Stimulated activated CD4-positive, alpha-beta T cell treated with anti-CD3 and anti-CD28 coated beads, Interleukin-4, amount 100 ng/mL, for 4 hours (primary cell): ENCODE results near the gene HSP90AA1.
A peak's percentile ranks its signal among the peaks of the same experiment; 100 is the strongest.
"Not testable (repeated sequence)": the region's sequence is repeated elsewhere in the genome, so short reads cannot be mapped to it uniquely, and the experiment has no call there.

ENCODE experiments used
- DNase-seq, 2 experiments: peaks; one replicate each; pipeline ENCODE4 v3.0.0-alpha.2; 2020

Gene HSP90AA1

GRCh38 chr14:102086972-102087761, at the start of gene HSP90AA1:
TSS of gene HSP90AA1 (minus strand) at chr14:102087044. CDS start at chr14:102086378, 666 bp downstream.
- DNase-seq: peak; percentile 94 to 99

GRCh38 chr14:102135456-102135855, 48.6 kb upstream of the HSP90AA1 start:
- not testable (repeated sequence) for DNase-seq

- not testable (repeated sequence) for DNase-seq
Observed at GRCh38 chr14:102134719-102135118, 47.9 kb upstream of the HSP90AA1 start.

GRCh38 chr14:102134021-102134420, 47.2 kb upstream of the HSP90AA1 start:
- DNase-seq: not testable (repeated sequence)

GRCh38 chr14:102131741-102132140, 44.9 kb upstream of the HSP90AA1 start:
- no peak for DNase-seq

GRCh38 chr14:102126807-102127455, 40.1 kb upstream of the HSP90AA1 start:
- DNase-seq: no peak

- DNase-seq: no peak
Observed at GRCh38 chr14:102125546-102125945, 38.7 kb upstream of the HSP90AA1 start.

GRCh38 chr14:102124419-102124818, 37.6 kb upstream of the HSP90AA1 start:
- no peak for DNase-seq

GRCh38 chr14:102121567-102121966, 34.7 kb upstream of the HSP90AA1 start:
- DNase-seq: no peak

- no peak for DNase-seq
Observed at GRCh38 chr14:102120888-102121287, 34.0 kb upstream of the HSP90AA1 start.

GRCh38 chr14:102117852-102118251, 31.0 kb upstream of the HSP90AA1 start:
- no peak for DNase-seq

GRCh38 chr14:102116361-102117180, 29.7 kb upstream of the HSP90AA1 start:
- no peak for DNase-seq

- no peak for DNase-seq
Observed at GRCh38 chr14:102111101-102111500, 24.3 kb upstream of the HSP90AA1 start.

GRCh38 chr14:102109332-102109731, 22.5 kb upstream of the HSP90AA1 start:
- not testable (repeated sequence) for DNase-seq

GRCh38 chr14:102105369-102105768, 18.5 kb upstream of the HSP90AA1 start:
- DNase-seq: no peak

- DNase-seq: no peak
Observed at GRCh38 chr14:102103062-102103695, 16.3 kb upstream of the HSP90AA1 start.

- DNase-seq: no peak
Observed at GRCh38 chr14:102097441-102098135, 10.7 kb upstream of the HSP90AA1 start.

- DNase-seq: peak; percentile 57 to 72
Observed at GRCh38 chr14:102096569-102097188, 9.8 kb upstream of the HSP90AA1 start.

GRCh38 chr14:102095871-102096568, 9.2 kb upstream of the HSP90AA1 start:
- DNase-seq: no peak

GRCh38 chr14:102095231-102095870, 8.5 kb upstream of the HSP90AA1 start:
- DNase-seq: no peak

- DNase-seq: no peak
Observed at GRCh38 chr14:102094101-102094500, 7.3 kb upstream of the HSP90AA1 start.
